Stimulated activated CD4-positive, alpha-beta T cell treated with anti-CD3 and anti-CD28 coated beads, Interleukin-2, amount 100 ng/mL, for 4 hours (primary cell): ENCODE data around the gene DDX10.

Experiments
- DNase-seq: peaks from one replicate; pipeline ENCODE4 v3.0.0-alpha.2; 2020; ENCODE audit warnings: low read depth

Gene DDX10

GRCh38 chr11:108939135-108939534 is 274.3 kb downstream of the DDX10 start:
- no peak for DNase-seq

- no peak for DNase-seq
Observed at GRCh38 chr11:108943853-108944252, 279.0 kb downstream of the DDX10 start.

GRCh38 chr11:108944471-108945178 is 279.8 kb downstream of the DDX10 start:
- DNase-seq, result no peak

- DNase-seq, result no peak
Observed at GRCh38 chr11:108945341-108945740, 280.5 kb downstream of the DDX10 start.

- DNase-seq, result no peak
Observed at GRCh38 chr11:108947654-108948570, 283.0 kb downstream of the DDX10 start.

GRCh38 chr11:108958368-108959104 is 293.7 kb downstream of the DDX10 start:
- DNase-seq, result no peak

- no peak for DNase-seq
Observed at GRCh38 chr11:108959105-108959761, 294.4 kb downstream of the DDX10 start.

- no peak for DNase-seq
Observed at GRCh38 chr11:108959874-108960273, 295.0 kb downstream of the DDX10 start.

GRCh38 chr11:108960501-108960900 is 295.6 kb downstream of the DDX10 start:
- no peak for DNase-seq

GRCh38 chr11:108961095-108961494 is 296.2 kb downstream of the DDX10 start:
- no peak for DNase-seq

- no peak for DNase-seq
Observed at GRCh38 chr11:108963118-108963517, 298.2 kb downstream of the DDX10 start.

GRCh38 chr11:108965306-108966001 is 300.6 kb downstream of the DDX10 start:
- DNase-seq, result no peak

- no peak for DNase-seq
Observed at GRCh38 chr11:108966206-108966605, 301.3 kb downstream of the DDX10 start.

- no peak for DNase-seq
Observed at GRCh38 chr11:108966978-108967377, 302.1 kb downstream of the DDX10 start.

- no peak for DNase-seq
Observed at GRCh38 chr11:108967571-108967970, 302.7 kb downstream of the DDX10 start.

GRCh38 chr11:108970221-108970991 is 305.5 kb downstream of the DDX10 start:
- no peak for DNase-seq

GRCh38 chr11:108973402-108974162 is 308.7 kb downstream of the DDX10 start:
- DNase-seq, result no peak

GRCh38 chr11:108975026-108975425 is 310.2 kb downstream of the DDX10 start:
- no peak for DNase-seq

- no peak for DNase-seq
Observed at GRCh38 chr11:108975641-108976071, 310.8 kb downstream of the DDX10 start.
